ENCODE data around the gene MTRF1L.
"Not testable (repeated sequence)": the region's sequence is repeated elsewhere in the genome, so short reads cannot be mapped to it uniquely, and the experiment has no call there.

Gene MTRF1L

DNA sequence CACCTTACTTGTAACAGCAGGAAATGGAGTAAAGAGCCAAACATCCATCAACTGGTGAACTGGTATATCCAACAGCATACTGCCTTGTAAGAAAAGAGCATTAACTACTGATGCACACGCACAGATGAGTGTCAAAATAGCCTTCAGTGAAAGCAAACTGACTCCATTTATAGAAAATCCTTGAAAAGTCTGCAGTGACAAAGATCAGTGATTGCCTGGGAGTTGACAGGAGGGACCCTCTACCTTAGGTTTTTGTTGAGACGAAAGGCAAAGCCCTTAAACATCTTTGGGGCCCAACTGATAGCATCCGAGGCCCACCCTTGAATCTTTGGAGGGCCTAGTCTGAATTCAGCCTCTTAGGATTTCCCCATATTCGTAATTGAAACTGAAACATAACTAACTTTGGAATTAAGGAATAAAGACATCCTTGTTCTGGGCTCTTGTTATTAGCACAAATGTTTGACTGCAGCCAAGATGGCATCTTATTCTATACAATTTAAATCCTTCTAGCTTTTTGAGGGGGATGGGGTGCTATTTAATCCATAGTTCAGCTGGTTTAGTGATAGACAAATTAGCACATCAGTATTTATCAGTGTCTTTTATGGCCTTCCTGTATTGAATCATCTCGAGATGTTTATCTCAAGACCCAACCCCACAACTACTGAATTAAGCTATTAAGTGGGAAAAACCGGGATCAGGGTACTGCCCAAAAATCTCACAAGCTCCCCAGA, 32.7 kb downstream of the MTRF1L start:
- Histone ChIP-seq H3K4me1 (no peaks in the 10 kb centered on the region), H3K9me3 (peaks cover 0 to 11% (median 0%) of the 10 kb centered on the region in 3 donors), H3K27me3 (no peaks in the 10 kb centered on the region), H3K27ac (no peak overlapping the region), H3K36me3 (peaks cover 50 to 55% (median 53%) of the 10 kb centered on the region in 3 donors), H3K4me3 (no peak overlapping the region)
- intact Hi-C loops (cut with DNase I; ENCODE audit: low total_unique reads), result no loop called here
- TF ChIP-seq, protein P1, sequence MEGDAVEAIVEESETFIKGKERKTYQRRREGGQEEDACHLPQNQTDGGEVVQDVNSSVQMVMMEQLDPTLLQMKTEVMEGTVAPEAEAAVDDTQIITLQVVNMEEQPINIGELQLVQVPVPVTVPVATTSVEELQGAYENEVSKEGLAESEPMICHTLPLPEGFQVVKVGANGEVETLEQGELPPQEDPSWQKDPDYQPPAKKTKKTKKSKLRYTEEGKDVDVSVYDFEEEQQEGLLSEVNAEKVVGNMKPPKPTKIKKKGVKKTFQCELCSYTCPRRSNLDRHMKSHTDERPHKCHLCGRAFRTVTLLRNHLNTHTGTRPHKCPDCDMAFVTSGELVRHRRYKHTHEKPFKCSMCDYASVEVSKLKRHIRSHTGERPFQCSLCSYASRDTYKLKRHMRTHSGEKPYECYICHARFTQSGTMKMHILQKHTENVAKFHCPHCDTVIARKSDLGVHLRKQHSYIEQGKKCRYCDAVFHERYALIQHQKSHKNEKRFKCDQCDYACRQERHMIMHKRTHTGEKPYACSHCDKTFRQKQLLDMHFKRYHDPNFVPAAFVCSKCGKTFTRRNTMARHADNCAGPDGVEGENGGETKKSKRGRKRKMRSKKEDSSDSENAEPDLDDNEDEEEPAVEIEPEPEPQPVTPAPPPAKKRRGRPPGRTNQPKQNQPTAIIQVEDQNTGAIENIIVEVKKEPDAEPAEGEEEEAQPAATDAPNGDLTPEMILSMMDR (IDR thresholded peaks at IDR 0.05), result no peak
- DNase-seq, result no peak

DNA sequence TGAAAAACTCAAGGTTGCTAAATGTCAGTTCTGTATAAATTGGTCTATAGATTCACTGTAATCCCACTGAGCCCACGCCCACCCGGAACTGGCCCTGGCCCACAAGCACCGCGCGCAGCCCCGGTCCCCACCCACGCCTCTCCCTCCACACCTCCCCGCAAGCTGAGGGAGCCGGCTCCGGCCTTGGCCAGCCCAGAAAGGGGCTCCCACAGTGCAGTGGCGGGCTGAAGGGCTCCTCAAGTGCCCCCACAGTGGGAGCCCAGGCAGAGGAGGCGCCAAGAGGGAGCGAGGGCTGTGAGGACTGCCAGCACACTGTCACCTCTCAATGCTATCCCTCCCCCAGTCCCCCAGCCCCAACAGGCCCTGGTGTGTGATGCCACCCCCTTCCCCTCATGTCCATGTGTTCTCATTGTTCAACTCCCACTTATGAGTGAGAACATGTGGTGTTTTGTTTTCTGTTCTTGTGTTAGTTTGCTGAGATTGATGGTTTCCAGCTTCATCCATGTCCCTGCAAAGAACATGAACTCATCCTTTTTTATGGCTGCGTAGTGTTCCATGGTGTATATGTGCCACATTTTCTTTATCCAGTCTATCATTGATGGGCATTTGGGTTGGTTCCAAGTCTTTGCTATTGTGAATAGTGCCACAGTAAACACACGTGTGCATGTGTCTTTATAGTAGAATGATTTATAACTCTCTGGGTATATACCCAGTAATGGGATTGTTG, 36.2 kb downstream of the MTRF1L start:
- Histone ChIP-seq H3K9me3 (peaks cover 0 to 11% (median 0%) of the 10 kb centered on the region in 3 donors), H3K36me3 (peaks cover 21% of the 10 kb centered on the region in 3 donors)
- DNase-seq; H3K27ac ChIP-seq; H3K27me3 ChIP-seq; H3K4me1 ChIP-seq; intact Hi-C loops (cut with DNase I; ENCODE audit: low total_unique reads); H3K4me3 ChIP-seq: not testable (repeated sequence)

DNA sequence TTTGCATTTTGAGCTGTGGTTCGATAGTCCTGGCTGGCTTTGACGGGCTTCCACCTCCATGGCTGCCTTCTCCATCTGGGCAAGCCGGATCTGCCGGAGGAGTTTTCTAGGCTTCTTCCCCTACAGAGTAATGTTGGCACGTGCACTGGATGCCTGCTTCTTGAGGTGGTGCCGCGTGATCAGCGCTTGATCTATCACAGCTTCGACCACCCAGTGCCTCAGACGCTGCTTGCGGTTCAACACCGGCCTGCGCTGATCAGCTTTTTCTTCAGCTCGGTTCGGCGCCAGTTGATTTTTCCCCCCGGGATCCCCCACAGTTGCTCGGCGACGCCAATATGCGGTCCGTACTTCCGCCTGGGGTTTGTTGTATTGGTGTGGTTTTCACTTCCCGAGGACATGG, 43.2 kb downstream of the MTRF1L start:
- Histone ChIP-seq H3K9me3 (peaks cover 0 to 5% (median 3%) of the 10 kb centered on the region in 3 donors), H3K27me3 (no peaks in the 10 kb centered on the region), H3K36me3 (no peaks in the 10 kb centered on the region), H3K4me1 (no peaks in the 10 kb centered on the region), H3K27ac (no peak overlapping the region), H3K4me3 (no peak overlapping the region)
- no peak for DNase-seq
- intact Hi-C loops (cut with DNase I; ENCODE audit: low total_unique reads), result loop anchor here (10.0 kb wide), 1 partner anchor 65 kb away; no protein-coding TSS in a partner anchor
- TF ChIP-seq, protein P1 (IDR thresholded peaks at IDR 0.05), result no peak

DNA sequence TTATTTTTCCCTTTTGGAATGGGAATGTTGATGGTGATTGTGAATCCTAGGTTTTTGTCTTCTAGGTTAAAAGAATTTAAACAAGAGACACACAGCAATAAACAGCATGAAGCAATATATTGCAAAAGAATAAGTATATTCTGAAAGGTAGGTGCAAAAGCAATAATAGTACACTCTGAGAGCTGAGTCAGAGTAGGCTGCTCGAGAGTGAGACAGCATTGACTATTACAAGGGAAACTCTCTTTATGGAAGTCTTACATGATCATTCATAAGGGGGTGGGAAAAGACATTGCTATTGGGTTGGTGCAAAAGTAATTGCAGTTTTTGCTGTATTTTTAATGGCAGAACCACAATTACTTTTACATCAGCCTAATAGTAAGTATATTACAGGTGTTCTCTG, 44.7 kb downstream of the MTRF1L start:
- Histone ChIP-seq H3K4me3 (no peak overlapping the region), H3K4me1 (no peaks in the 10 kb centered on the region), H3K27ac (no peak overlapping the region), H3K9me3 (peaks cover 0 to 5% (median 3%) of the 10 kb centered on the region in 3 donors), H3K36me3 (no peaks in the 10 kb centered on the region), H3K27me3 (no peaks in the 10 kb centered on the region)
- intact Hi-C loops (cut with DNase I; ENCODE audit: low total_unique reads), result loop anchor here (10.0 kb wide), 1 partner anchor 67 kb away; no protein-coding TSS in a partner anchor
- DNase-seq, result no peak
- TF ChIP-seq, protein P1 (IDR thresholded peaks at IDR 0.05), result no peak

DNA sequence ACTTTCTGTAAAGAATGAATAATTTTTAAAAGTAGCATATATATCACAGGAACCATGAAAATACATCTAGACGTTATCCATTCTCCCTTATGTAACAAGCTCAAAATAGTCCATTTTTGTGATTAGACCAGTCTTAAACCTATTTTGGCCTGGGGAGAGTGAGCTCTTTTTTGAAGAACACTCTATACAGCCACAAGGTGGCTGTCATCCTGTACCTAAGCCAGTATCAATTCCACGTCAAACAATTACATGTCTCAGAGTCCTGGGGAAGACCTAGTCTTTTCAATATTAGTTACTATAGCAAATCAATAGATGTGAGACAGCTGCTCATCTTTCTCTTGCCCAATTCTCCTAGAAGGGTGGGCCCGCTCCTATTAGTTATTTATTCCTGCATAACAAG, 48.1 kb downstream of the MTRF1L start:
- intact Hi-C loops (cut with DNase I; ENCODE audit: low total_unique reads), result loop anchor here (10.0 kb wide), 1 partner anchor 70 kb away; no protein-coding TSS in a partner anchor
- TF ChIP-seq, protein P1 (IDR thresholded peaks at IDR 0.05), result no peak
- no peak overlapping the region for H3K27ac ChIP-seq
- peaks cover 0 to 5% (median 3%) of the 10 kb centered on the region in 3 donors for H3K9me3 ChIP-seq
- no peak overlapping the region for H3K4me3 ChIP-seq
- H3K36me3 ChIP-seq, result no peaks in the 10 kb centered on the region
- DNase-seq, result no peak
- no peaks in the 10 kb centered on the region for H3K4me1 ChIP-seq
- no peaks in the 10 kb centered on the region for H3K27me3 ChIP-seq
